WTC11 (cell line): ENCODE measurements around the gene TNPO3. TPM values are rescaled to one million over a fixed set of nuclear protein-coding genes. Genes with fewer than 3 reads are reported as not detected.

Source experiments
- ATAC-seq: fragments of 200-7000 bp; cut with Tn5 transposase; 2 replicates; pipeline ENCODE4 v1.10.0; 2021; ENCODE audit warnings: mild to moderate bottlenecking, moderate library complexity
- CTCF ChIA-PET: fragments of 300-600 bp; sonication (Branson Sonifier 250); formaldehyde crosslinking; loops from one replicate; lab custom pipeline; 2021; ENCODE audit warnings: antibody characterized with exemption; lab: Charles Lee
- POLR2A ChIA-PET: fragments of 350-600 bp; sonication (Branson Sonifier 250); formaldehyde crosslinking; loops from one replicate; lab custom pipeline; 2021; ENCODE audit warnings: antibody characterized with exemption; lab: Charles Lee
- DNase-seq: peaks from one replicate; pipeline ENCODE4 v3.0.0; 2021; ENCODE audit warnings: low spot score
- H3K27ac Mint-ChIP-seq: 2 replicates; pipeline ENCODE4 v1.8.0; 2021; ENCODE audit warnings: mixed read lengths
- H3K27me3 Mint-ChIP-seq: 2 replicates; pipeline ENCODE4 v1.8.0; 2021; ENCODE audit warnings: low read depth, mild to moderate bottlenecking, moderate library complexity, mixed read lengths
- H3K36me3 Mint-ChIP-seq: 2 replicates; pipeline ENCODE4 v1.8.0; 2021; ENCODE audit warnings: mixed read lengths
- H3K4me1 Mint-ChIP-seq: 2 replicates; pipeline ENCODE4 v1.8.0; 2022; ENCODE audit warnings: mixed read lengths
- H3K4me3 Mint-ChIP-seq: 2 replicates; pipeline ENCODE4 v1.8.0; 2021; ENCODE audit warnings: mild to moderate bottlenecking, moderate library complexity, mixed read lengths
- H3K9me3 Mint-ChIP-seq: 2 replicates; pipeline ENCODE4 v1.8.0; 2021; ENCODE audit warnings: mixed read lengths
- AFF4 ChIP-seq: sonication (generic); formaldehyde crosslinking; IDR thresholded peaks from 2 replicates; pipeline ENCODE4 v1.8.1; 2023; ENCODE audit warnings: mild to moderate bottlenecking, missing genetic modification reagents, borderline replicate concordance
- CREM ChIP-seq: sonication (generic); formaldehyde crosslinking; IDR thresholded peaks from 2 replicates; pipeline ENCODE4 v1.8.1; 2022; ENCODE audit warnings: mild to moderate bottlenecking, missing genetic modification reagents, moderate library complexity
- ELF4 ChIP-seq: sonication (generic); formaldehyde crosslinking; IDR thresholded peaks from 2 replicates; pipeline ENCODE4 v1.8.1; 2022; ENCODE audit warnings: low read depth, mild to moderate bottlenecking, moderate library complexity, missing genetic modification reagents
- JAZF1 ChIP-seq: fragments of 250-450 bp; sonication (Bioruptor Pico); IDR thresholded peaks from 2 replicates; pipeline ENCODE4 v1.9.0; 2021; ENCODE audit warnings: moderate library complexity, mild to moderate bottlenecking, inconsistent platforms
- SP1 ChIP-seq: sonication (generic); formaldehyde crosslinking; conservative IDR thresholded peaks from 2 replicates; pipeline ENCODE4 v1.8.1; 2022; ENCODE audit warnings: missing genetic modification reagents
- STAT6 ChIP-seq: sonication (generic); formaldehyde crosslinking; conservative IDR thresholded peaks from 2 replicates; pipeline ENCODE4 v1.8.1; 2023; ENCODE audit warnings: mild to moderate bottlenecking, low read depth, missing genetic modification reagents, moderate library complexity
- ZMAT4 ChIP-seq: fragments of 250-450 bp; sonication (Bioruptor Pico); IDR thresholded peaks from 2 replicates; pipeline ENCODE4 v1.9.0; 2021; ENCODE audit warnings: mild to moderate bottlenecking
- ZNF121 ChIP-seq: sonication (generic); formaldehyde crosslinking; IDR thresholded peaks from 2 replicates; pipeline ENCODE4 v1.8.0; 2023; ENCODE audit warnings: missing genetic modification reagents
- ZNF263 ChIP-seq: sonication (generic); formaldehyde crosslinking; IDR thresholded peaks from 2 replicates; pipeline ENCODE4 v1.8.1; 2022; ENCODE audit warnings: low read depth, mild to moderate bottlenecking, moderate library complexity, missing genetic modification reagents
- ZNF416 ChIP-seq: fragments of 250-450 bp; sonication (Bioruptor Pico); IDR thresholded peaks from 2 replicates; pipeline ENCODE4 v1.9.0; 2021; ENCODE audit warnings: mild to moderate bottlenecking, inconsistent platforms
- total RNA-seq: library from RNA; stranded (reverse); gene quantifications from 3 replicates; pipeline ENCODE4 v1.2.3, GENCODE V29; 2021
- TF ChIP-seq, protein P1 (sequence below): fragments of 250-450 bp; sonication (Bioruptor Pico); IDR thresholded peaks from 2 replicates; pipeline ENCODE4 v1.9.0; 2021; ENCODE audit warnings: mild to moderate bottlenecking, borderline replicate concordance
- TF ChIP-seq, protein P2 (sequence below): fragments of 250-450 bp; sonication (Bioruptor Pico); conservative IDR thresholded peaks from 2 replicates; pipeline ENCODE4 v1.9.0; 2021; ENCODE audit warnings: mild to moderate bottlenecking

TNPO3 gene
- total RNA-seq, 1 experiment from 2014 or later = 91.7 TPM

- no peak for ATAC-seq
- ChIA-PET POLR2A (no interaction called here), CTCF (interaction anchor here (0.8 to 2.9 kb wide), 19 partner anchors 9 to 265 kb away, joined by 3 to 64 read pairs (median 7); partner anchors contain the start of genes ATP6V1F, IRF5, KCP and TNPO3)
- Mint-ChIP-seq H3K4me3 (no peak overlapping the region), H3K4me1 (peaks cover 8% of the 10 kb centered on the region), H3K27ac (no peak overlapping the region), H3K9me3 (no peaks in the 10 kb centered on the region), H3K36me3 (peaks cover 9% of the 10 kb centered on the region; the same call in 1 of the 2 replicates), H3K27me3 (no peaks in the 10 kb centered on the region; the same call in 1 of the 2 replicates)
- DNase-seq = no peak
- TF ChIP-seq SP1 (no peak), ZNF263 (CRISPR knock-in tag) (no peak), ZMAT4 (no peak), AFF4 (CRISPR knock-in tag) (no peak), JAZF1 (CRISPR knock-in tag) (no peak), CREM (no peak)
- TF ChIP-seq, protein P1, sequence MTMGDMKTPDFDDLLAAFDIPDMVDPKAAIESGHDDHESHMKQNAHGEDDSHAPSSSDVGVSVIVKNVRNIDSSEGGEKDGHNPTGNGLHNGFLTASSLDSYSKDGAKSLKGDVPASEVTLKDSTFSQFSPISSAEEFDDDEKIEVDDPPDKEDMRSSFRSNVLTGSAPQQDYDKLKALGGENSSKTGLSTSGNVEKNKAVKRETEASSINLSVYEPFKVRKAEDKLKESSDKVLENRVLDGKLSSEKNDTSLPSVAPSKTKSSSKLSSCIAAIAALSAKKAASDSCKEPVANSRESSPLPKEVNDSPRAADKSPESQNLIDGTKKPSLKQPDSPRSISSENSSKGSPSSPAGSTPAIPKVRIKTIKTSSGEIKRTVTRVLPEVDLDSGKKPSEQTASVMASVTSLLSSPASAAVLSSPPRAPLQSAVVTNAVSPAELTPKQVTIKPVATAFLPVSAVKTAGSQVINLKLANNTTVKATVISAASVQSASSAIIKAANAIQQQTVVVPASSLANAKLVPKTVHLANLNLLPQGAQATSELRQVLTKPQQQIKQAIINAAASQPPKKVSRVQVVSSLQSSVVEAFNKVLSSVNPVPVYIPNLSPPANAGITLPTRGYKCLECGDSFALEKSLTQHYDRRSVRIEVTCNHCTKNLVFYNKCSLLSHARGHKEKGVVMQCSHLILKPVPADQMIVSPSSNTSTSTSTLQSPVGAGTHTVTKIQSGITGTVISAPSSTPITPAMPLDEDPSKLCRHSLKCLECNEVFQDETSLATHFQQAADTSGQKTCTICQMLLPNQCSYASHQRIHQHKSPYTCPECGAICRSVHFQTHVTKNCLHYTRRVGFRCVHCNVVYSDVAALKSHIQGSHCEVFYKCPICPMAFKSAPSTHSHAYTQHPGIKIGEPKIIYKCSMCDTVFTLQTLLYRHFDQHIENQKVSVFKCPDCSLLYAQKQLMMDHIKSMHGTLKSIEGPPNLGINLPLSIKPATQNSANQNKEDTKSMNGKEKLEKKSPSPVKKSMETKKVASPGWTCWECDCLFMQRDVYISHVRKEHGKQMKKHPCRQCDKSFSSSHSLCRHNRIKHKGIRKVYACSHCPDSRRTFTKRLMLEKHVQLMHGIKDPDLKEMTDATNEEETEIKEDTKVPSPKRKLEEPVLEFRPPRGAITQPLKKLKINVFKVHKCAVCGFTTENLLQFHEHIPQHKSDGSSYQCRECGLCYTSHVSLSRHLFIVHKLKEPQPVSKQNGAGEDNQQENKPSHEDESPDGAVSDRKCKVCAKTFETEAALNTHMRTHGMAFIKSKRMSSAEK = no peak
Measured at GRCh38 chr7:128948312-128948973, 106.5 kb downstream of the TNPO3 start.

DNA sequence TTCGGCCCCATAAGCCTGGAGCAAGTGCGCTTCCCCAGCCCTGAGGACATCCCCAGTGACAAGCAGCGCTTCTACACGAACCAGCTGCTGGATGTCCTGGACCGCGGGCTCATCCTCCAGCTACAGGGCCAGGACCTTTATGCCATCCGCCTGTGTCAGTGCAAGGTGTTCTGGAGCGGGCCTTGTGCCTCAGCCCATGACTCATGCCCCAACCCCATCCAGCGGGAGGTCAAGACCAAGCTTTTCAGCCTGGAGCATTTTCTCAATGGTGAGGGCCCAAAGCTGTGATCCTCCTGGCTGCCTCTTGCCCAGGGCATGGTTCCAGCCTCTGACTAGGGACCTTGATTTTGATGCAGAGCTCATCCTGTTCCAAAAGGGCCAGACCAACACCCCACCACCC lies 107.1 kb downstream of the TNPO3 start:
- no peaks in the 10 kb centered on the region; the same call in 1 of the 2 replicates for H3K27me3 Mint-ChIP-seq
- H3K4me1 Mint-ChIP-seq = 0 out of 2 replicates have a peak, but pooled peaks cover 2% of the 10 kb centered on the region
- DNase-seq (no peak), ATAC-seq (no peak)
- no peak for TF ChIP-seq SP1
- TF ChIP-seq, protein P2, sequence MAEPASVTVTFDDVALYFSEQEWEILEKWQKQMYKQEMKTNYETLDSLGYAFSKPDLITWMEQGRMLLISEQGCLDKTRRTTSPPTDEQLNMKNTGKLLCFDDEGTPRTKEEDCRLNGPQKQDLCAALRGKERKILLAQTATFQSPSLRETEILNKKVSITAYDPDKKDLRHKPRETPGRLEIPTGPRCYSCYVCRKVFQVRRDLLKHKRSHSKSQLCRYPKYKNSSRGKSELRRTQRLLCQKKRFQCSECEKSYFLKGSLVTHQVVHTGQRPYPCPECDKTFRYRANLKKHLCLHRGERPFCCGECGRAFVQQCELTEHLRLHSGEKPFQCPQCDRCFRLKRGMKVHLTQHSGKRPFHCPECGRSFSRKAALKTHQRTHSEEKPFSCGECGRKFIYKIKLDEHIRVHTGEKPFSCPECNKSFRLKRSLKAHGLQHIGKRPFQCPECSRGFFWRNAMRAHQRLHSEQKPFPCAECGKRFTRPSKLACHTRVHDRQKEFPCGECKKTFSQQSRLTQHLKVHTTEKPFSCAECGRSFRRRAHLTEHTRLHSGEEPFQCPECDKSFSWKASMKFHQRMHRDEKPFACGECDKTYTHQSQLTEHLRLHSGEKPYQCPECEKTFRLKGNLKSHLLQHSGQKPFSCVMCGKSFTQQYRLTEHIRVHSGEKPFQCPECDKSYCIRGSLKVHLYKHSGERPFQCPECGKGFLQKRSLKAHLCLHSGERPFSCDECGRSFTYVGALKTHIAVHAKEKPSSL = no peak
- TF ChIP-seq ZNF416 (CRISPR knock-in tag) = no peak
- TF ChIP-seq ZNF121 (CRISPR knock-in tag) = no peak
- no peak for TF ChIP-seq ELF4 (CRISPR knock-in tag)
- TF ChIP-seq STAT6 = no peak
- TF ChIP-seq CREM = no peak
- TF ChIP-seq, all 79 proteins: peak for 0
- no peak overlapping the region for H3K4me3 Mint-ChIP-seq
- H3K27ac Mint-ChIP-seq = no peak overlapping the region
- H3K36me3 Mint-ChIP-seq = peaks cover 4% of the 10 kb centered on the region; the same call in 1 of the 2 replicates
- ChIA-PET CTCF (interaction anchor here (0.5 to 2.9 kb wide), 33 partner anchors 8 to 402 kb away, joined by 3 to 64 read pairs (median 6); partner anchors contain the start of genes ATP6V1F, IRF5, KCP and TNPO3), POLR2A (no interaction called here)
- no peaks in the 10 kb centered on the region for H3K9me3 Mint-ChIP-seq
